GM12872 (cell line): Measurements from ENCODE around the gene ITGAD.

Source experiments
- CTCF ChIP-seq: IDR thresholded peaks from 3 replicates; pipeline ENCODE4 v1.5.1; 2011; ENCODE audit warnings: low read depth, mild to moderate bottlenecking, low read length, moderate library complexity; ENCODE audit not compliant: insufficient read depth

Gene ITGAD

GRCh38 chr16:31409433-31409832 lies 16.3 kb downstream of the ITGAD start:
- TF ChIP-seq CTCF, result no peak

GRCh38 chr16:31410082-31410481 lies 16.9 kb downstream of the ITGAD start:
- no peak for TF ChIP-seq CTCF

- no peak for TF ChIP-seq CTCF
Observed at GRCh38 chr16:31411024-31411844, 18.1 kb downstream of the ITGAD start.

- no peak for TF ChIP-seq CTCF
Observed at GRCh38 chr16:31412750-31413149, 19.6 kb downstream of the ITGAD start.

GRCh38 chr16:31413381-31413780 lies 20.2 kb downstream of the ITGAD start:
- no peak for TF ChIP-seq CTCF

DNA sequence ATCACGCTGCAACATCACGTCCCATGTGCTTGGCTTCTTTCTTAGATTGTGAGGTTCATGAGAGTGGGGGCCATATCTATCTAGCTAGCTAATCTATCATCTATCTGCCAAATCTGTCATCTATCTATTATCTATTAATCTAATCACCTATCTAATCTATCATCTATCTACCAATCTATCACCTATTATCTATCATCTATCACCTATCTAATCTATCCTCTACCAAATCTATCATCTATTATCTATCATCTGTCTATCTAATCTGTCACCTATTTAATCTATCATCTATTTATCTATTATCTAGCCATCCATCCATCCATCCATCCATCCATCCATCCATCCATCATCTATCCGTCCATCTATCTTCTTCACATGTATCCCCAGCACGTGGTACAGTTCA lies 20.8 kb downstream of the ITGAD start:
- no peak for TF ChIP-seq CTCF

DNA sequence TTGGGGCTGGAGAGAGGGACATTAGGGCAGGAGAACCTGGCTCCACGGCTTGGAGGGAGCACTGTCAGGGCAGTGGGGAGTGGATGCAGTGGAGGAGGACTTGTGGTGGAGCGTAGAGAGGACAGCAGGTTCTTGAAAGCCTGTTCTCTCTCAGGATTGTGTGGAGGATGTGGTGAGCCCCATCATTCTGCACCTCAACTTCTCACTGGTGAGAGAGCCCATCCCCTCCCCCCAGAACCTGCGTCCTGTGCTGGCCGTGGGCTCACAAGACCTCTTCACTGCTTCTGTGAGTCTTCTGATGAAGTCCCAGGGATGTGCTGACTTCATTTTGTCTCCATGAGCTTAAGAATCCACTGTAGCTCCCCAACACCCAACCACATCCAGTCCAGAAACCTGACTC lies 21.6 kb downstream of the ITGAD start:
- TF ChIP-seq CTCF, result no peak
